ENCODE measurements around the gene AHDC1.
"Not testable (repeated sequence)": the region's sequence is repeated elsewhere in the genome, so short reads cannot be mapped to it uniquely, and the experiment has no call there.

The AHDC1 gene

GRCh38 chr1:27644369-27645070, 40.6 kb upstream of the AHDC1 start:
- no peak for TF ChIP-seq Cebpa-rat (IDR thresholded peaks at IDR 0.05)
- Histone ChIP-seq H3K4me2 (no peak overlapping the region), H3K4me3 (no peak overlapping the region), H3K4me1 (peaks cover 19% of the 10 kb centered on the region), H3K27me3 (no peaks in the 10 kb centered on the region), H4K20me1 (no peaks in the 10 kb centered on the region), H3K9ac (no peak overlapping the region), H3K27ac (no peak overlapping the region), H3K36me3 (no peaks in the 10 kb centered on the region), H3K9me3 (no peaks in the 10 kb centered on the region)

GRCh38 chr1:27643600-27644368, 39.8 kb upstream of the AHDC1 start:
- Histone ChIP-seq H3K27me3 (no peaks in the 10 kb centered on the region), H3K9ac (no peak overlapping the region), H3K4me1 (peaks cover 22% of the 10 kb centered on the region), H4K20me1 (no peaks in the 10 kb centered on the region), H3K27ac (no peak overlapping the region), H3K9me3 (no peaks in the 10 kb centered on the region), H3K4me2 (no peak overlapping the region), H3K36me3 (no peaks in the 10 kb centered on the region), H3K4me3 (no peak overlapping the region)
- no peak for TF ChIP-seq Cebpa-rat (IDR thresholded peaks at IDR 0.05)

GRCh38 chr1:27640514-27640913, 36.6 kb upstream of the AHDC1 start:
- not testable (repeated sequence) for H3K9me3 ChIP-seq

GRCh38 chr1:27638805-27639204, 34.9 kb upstream of the AHDC1 start:
- no peak overlapping the region for H3K4me3 ChIP-seq
- H3K27me3 ChIP-seq: peaks cover 11% of the 10 kb centered on the region
- H3K9me3 ChIP-seq: no peaks in the 10 kb centered on the region
- no peak for TF ChIP-seq Cebpa-rat (IDR thresholded peaks at IDR 0.05)
- no peak overlapping the region for H3K27ac ChIP-seq
- H3K4me2 ChIP-seq: peak overlapping the region; percentile 33
- no peak overlapping the region for H3K9ac ChIP-seq
- H3K4me1 ChIP-seq: peaks cover 55% of the 10 kb centered on the region
- no peaks in the 10 kb centered on the region for H4K20me1 ChIP-seq
- H3K36me3 ChIP-seq: no peaks in the 10 kb centered on the region

More at GRCh38 chr1:27640514-27640913, 36.6 kb upstream of the AHDC1 start:
- H3K27me3 ChIP-seq, H3K4me3 ChIP-seq, H3K36me3 ChIP-seq, H3K27ac ChIP-seq, H3K9ac ChIP-seq, H3K4me2 ChIP-seq, H4K20me1 ChIP-seq: not testable (repeated sequence)
- peaks cover 42% of the 10 kb centered on the region for H3K4me1 ChIP-seq

- H4K20me1 ChIP-seq: no peaks in the 10 kb centered on the region
- no peaks in the 10 kb centered on the region for H3K36me3 ChIP-seq
- no peak overlapping the region for H3K27ac ChIP-seq
- H3K27me3 ChIP-seq: peaks cover 11% of the 10 kb centered on the region
- H3K9ac ChIP-seq: no peak overlapping the region
- H3K9me3 ChIP-seq: no peaks in the 10 kb centered on the region
- TF ChIP-seq Cebpa-rat (IDR thresholded peaks at IDR 0.05): no peak
- peak overlapping the region; percentile 33 for H3K4me2 ChIP-seq
- peaks cover 57% of the 10 kb centered on the region for H3K4me1 ChIP-seq
- no peak overlapping the region for H3K4me3 ChIP-seq
Measured at GRCh38 chr1:27638047-27638734, 34.2 kb upstream of the AHDC1 start.

- Histone ChIP-seq H3K4me2 (peak overlapping the region; percentile 87), H3K27ac (no peak overlapping the region), H3K9me3 (no peaks in the 10 kb centered on the region), H3K27me3 (peaks cover 11% of the 10 kb centered on the region), H3K36me3 (no peaks in the 10 kb centered on the region), H3K4me3 (no peak overlapping the region), H3K4me1 (peaks cover 83% of the 10 kb centered on the region), H3K9ac (no peak overlapping the region), H4K20me1 (no peaks in the 10 kb centered on the region)
- no peak for TF ChIP-seq Cebpa-rat (IDR thresholded peaks at IDR 0.05)
Measured at GRCh38 chr1:27635396-27636142, 31.6 kb upstream of the AHDC1 start.

GRCh38 chr1:27634985-27635367, 31.0 kb upstream of the AHDC1 start, which contains the start of gene FGR:
TSS of gene FGR (minus strand) at chr1:27635185. CDS start at chr1:27623916, 11,269 bp downstream.
- Histone ChIP-seq H3K4me3 (peak within 1 kb of the TSS; percentile 59), H3K4me1 (peaks cover 89% of the 10 kb centered on the region), H3K36me3 (no peaks in the 10 kb centered on the region), H4K20me1 (no peaks in the 10 kb centered on the region), H3K27ac (peak within 1 kb of the TSS; percentile 63), H3K9ac (peak within 1 kb of the TSS; percentile 74), H3K27me3 (peaks cover 11% of the 10 kb centered on the region), H3K9me3 (no peaks in the 10 kb centered on the region), H3K4me2 (peak within 1 kb of the TSS; percentile 87)
- no peak for TF ChIP-seq Cebpa-rat (IDR thresholded peaks at IDR 0.05)

GRCh38 chr1:27634177-27634984, 30.4 kb upstream of the AHDC1 start:
- H3K27ac ChIP-seq: peak overlapping the region; percentile 63
- peaks cover 95% of the 10 kb centered on the region for H3K4me1 ChIP-seq
- no peak for TF ChIP-seq Cebpa-rat (IDR thresholded peaks at IDR 0.05)
- H4K20me1 ChIP-seq: no peaks in the 10 kb centered on the region
- H3K27me3 ChIP-seq: peaks cover 11% of the 10 kb centered on the region
- peak overlapping the region; percentile 87 for H3K4me2 ChIP-seq
- H3K4me3 ChIP-seq: peak overlapping the region; percentile 59
- H3K36me3 ChIP-seq: no peaks in the 10 kb centered on the region
- no peaks in the 10 kb centered on the region for H3K9me3 ChIP-seq
- peak overlapping the region; percentile 74 for H3K9ac ChIP-seq
